Measurements from ENCODE around the gene GXYLT2.
"Not testable (repeated sequence)": the region's sequence is repeated elsewhere in the genome, so short reads cannot be mapped to it uniquely, and the experiment has no call there.

Gene GXYLT2

GRCh38 chr3:72974956-72975355, 87.1 kb downstream of the GXYLT2 start:
- no peak for DNase-seq (ENCODE audit: low spot score)

GRCh38 chr3:72976281-72976741, 88.5 kb downstream of the GXYLT2 start:
- no peak for DNase-seq (ENCODE audit: low spot score)

- DNase-seq (ENCODE audit: low spot score): no peak
Measured at GRCh38 chr3:72977060-72977808, 89.4 kb downstream of the GXYLT2 start.

- DNase-seq (ENCODE audit: low spot score): no peak
Measured at GRCh38 chr3:72982609-72983366, 94.9 kb downstream of the GXYLT2 start.

- no peak for DNase-seq (ENCODE audit: low spot score)
Measured at GRCh38 chr3:72985576-72985975, 97.7 kb downstream of the GXYLT2 start.

GRCh38 chr3:72990701-72991395, 103.0 kb downstream of the GXYLT2 start:
- DNase-seq (ENCODE audit: low spot score): no peak

- no peak for DNase-seq (ENCODE audit: low spot score)
Measured at GRCh38 chr3:72991522-72991921, 103.7 kb downstream of the GXYLT2 start.

- no peak for DNase-seq (ENCODE audit: low spot score)
Measured at GRCh38 chr3:72993391-72993790, 105.5 kb downstream of the GXYLT2 start.

- DNase-seq (ENCODE audit: low spot score): no peak
Measured at GRCh38 chr3:72995337-72995736, 107.5 kb downstream of the GXYLT2 start.

- no peak for DNase-seq (ENCODE audit: low spot score)
Measured at GRCh38 chr3:72996121-72996472, 108.3 kb downstream of the GXYLT2 start.

- DNase-seq (ENCODE audit: low spot score): peak; percentile 90
Measured at GRCh38 chr3:72996473-72997333, 108.9 kb downstream of the GXYLT2 start, which contains the start of gene PPP4R2. TSS of gene PPP4R2 (plus strand) at chr3:72996811. CDS start at chr3:72997038, 227 bp downstream.

- peak; percentile 65 for DNase-seq (ENCODE audit: low spot score)
Measured at GRCh38 chr3:72997421-72997961, 109.6 kb downstream of the GXYLT2 start.

GRCh38 chr3:72998466-72998865, 110.6 kb downstream of the GXYLT2 start:
- DNase-seq (ENCODE audit: low spot score): peak; percentile 16

- no peak for DNase-seq (ENCODE audit: low spot score)
Measured at GRCh38 chr3:72999951-73000350, 112.1 kb downstream of the GXYLT2 start.

GRCh38 chr3:73003050-73003449, 115.2 kb downstream of the GXYLT2 start:
- DNase-seq (ENCODE audit: low spot score): not testable (repeated sequence)

GRCh38 chr3:73004316-73004715, 116.5 kb downstream of the GXYLT2 start:
- no peak for DNase-seq (ENCODE audit: low spot score)

GRCh38 chr3:73007992-73008712, 120.3 kb downstream of the GXYLT2 start:
- DNase-seq (ENCODE audit: low spot score): no peak

- DNase-seq (ENCODE audit: low spot score): no peak
Measured at GRCh38 chr3:73009008-73009407, 121.2 kb downstream of the GXYLT2 start.

GRCh38 chr3:73009750-73010149, 121.9 kb downstream of the GXYLT2 start:
- DNase-seq (ENCODE audit: low spot score): no peak

GRCh38 chr3:73010158-73010557, 122.3 kb downstream of the GXYLT2 start:
- DNase-seq (ENCODE audit: low spot score): no peak

- no peak for DNase-seq (ENCODE audit: low spot score)
Measured at GRCh38 chr3:73018298-73018697, 130.5 kb downstream of the GXYLT2 start.

Measured in hematopoietic multipotent progenitor cell treated with erythropoietin and hydrocortisone succinate and interleukin-3 and kit ligand, for 15 days (in vitro differentiated cells).